GM19238 (cell line): ENCODE data around the gene TSSC4.

Experiments
- DNase-seq: peaks from one replicate; pipeline ENCODE4 v3.0.0; 2011; ENCODE audit warnings: low spot score; ENCODE audit not compliant: insufficient read length

Gene TSSC4

GRCh38 chr11:2399488-2400068 is 972 bp upstream of the TSSC4 start:
- no peak for DNase-seq

GRCh38 chr11:2400762-2401435 is 349 bp downstream of the TSSC4 start:
- DNase-seq, result no peak

GRCh38 chr11:2401436-2401984 is 960 bp downstream of the TSSC4 start:
- DNase-seq, result no peak

GRCh38 chr11:2402106-2402505 is 1.6 kb downstream of the TSSC4 start:
- DNase-seq, result no peak

- no peak for DNase-seq
Observed at GRCh38 chr11:2402890-2403645, 2.5 kb downstream of the TSSC4 start.

GRCh38 chr11:2404735-2405196 is 4.2 kb downstream of the TSSC4 start:
- no peak for DNase-seq

GRCh38 chr11:2406451-2406850 is 5.9 kb downstream of the TSSC4 start:
- no peak for DNase-seq

GRCh38 chr11:2406878-2407410 is 6.4 kb downstream of the TSSC4 start:
- DNase-seq, result no peak

- DNase-seq, result no peak
Observed at GRCh38 chr11:2408671-2409070, 8.1 kb downstream of the TSSC4 start.

- no peak for DNase-seq
Observed at GRCh38 chr11:2409126-2409525, 8.6 kb downstream of the TSSC4 start.

GRCh38 chr11:2409611-2410468 is 9.3 kb downstream of the TSSC4 start:
- DNase-seq, result no peak

- DNase-seq, result no peak
Observed at GRCh38 chr11:2410616-2411015, 10.1 kb downstream of the TSSC4 start.

GRCh38 chr11:2411446-2412305 is 11.1 kb downstream of the TSSC4 start:
- DNase-seq, result no peak

- DNase-seq, result no peak
Observed at GRCh38 chr11:2412323-2412722, 11.8 kb downstream of the TSSC4 start.

GRCh38 chr11:2413742-2414579 is 13.4 kb downstream of the TSSC4 start:
- no peak for DNase-seq

- no peak for DNase-seq
Observed at GRCh38 chr11:2414616-2415015, 14.1 kb downstream of the TSSC4 start.

- no peak for DNase-seq
Observed at GRCh38 chr11:2415171-2415570, 14.6 kb downstream of the TSSC4 start.

GRCh38 chr11:2415601-2416380 is 15.2 kb downstream of the TSSC4 start:
- DNase-seq, result no peak
